NOMO-1 treated with dmso at 0.1 percent for 144 hours (cell line): Measurements from ENCODE around the gene CHST15.

Experiments
- DNase-seq: peaks from one replicate; lab custom pipeline; 2025; ENCODE audit not compliant: unreplicated experiment; lab: John Stamatoyannopoulos, UW

CHST15 gene

DNA sequence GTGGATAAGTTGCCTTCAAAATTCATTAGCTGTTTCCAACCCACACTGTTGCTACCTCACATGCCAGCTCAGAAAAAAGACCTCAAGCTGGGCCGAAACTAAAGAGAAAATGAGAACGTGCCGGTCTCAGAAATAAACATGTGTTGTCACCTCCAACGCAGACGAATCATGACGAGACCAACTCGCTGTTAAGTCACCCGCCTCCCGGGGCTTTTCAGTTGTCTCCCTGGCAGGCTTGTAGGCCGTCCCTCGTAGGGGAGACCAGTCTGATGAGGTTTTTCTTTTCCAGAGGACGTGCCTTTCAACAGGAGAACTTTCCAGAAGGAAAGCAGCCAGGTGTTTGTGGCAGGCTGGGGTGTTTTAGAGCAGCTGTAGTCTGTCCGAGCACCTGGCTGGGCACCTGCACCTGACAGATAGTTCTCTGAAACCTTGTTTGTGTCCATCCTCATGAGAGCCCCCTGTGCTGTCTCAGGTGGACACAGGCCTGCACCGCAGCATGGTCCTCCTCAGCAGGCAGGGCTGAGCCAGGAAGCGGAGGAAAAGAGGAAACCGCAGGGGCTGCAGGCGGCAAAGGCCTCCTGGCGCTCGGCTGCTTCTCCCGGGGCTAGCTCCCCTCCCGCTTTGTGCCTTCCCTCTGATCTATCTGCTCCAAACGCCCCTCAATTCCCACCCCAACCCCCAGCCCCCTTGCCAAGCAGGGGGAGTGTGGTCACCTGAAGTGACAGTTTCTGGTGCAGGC is 78.8 kb downstream of the CHST15 start:
- no peak for DNase-seq

DNA sequence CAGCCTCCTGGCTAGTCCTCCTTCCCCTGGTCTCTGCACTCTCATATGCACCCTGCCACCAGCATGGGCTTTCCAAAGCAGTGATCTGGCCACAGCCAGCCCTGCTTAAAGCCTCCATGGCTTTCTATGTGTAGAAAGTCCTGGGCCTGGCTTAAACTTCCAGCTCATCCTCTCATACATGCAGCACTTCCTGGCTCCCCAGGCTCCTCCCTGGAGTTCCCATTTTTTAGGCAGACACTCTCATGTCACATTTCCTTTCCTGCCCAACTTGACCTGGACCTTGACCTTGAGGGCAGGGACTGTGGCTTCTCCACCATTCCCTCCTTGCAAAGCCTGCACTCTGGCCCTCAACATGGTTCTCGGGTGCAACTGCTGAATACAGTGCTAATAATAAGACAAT is 79.5 kb downstream of the CHST15 start:
- DNase-seq: no peak

DNA sequence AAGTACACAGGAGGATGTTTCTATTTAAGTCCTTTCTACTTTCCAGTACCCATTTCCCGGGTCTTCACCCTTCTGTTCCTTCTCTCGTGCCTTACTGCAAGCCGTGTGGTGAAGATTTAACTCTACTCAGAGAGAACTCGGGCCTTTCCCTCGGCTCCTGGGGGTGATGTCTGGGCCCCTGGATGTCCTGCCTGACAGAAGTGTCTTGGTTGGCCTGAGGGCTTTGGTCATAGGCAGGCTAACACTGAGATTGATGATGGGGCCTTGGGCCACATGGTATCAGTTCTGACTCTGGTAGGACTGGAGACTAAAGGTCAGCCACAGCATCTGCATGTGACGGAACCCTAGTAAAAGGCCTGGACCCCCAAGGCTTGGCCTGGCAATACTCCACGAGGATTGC is 80.4 kb downstream of the CHST15 start:
- no peak for DNase-seq

DNA sequence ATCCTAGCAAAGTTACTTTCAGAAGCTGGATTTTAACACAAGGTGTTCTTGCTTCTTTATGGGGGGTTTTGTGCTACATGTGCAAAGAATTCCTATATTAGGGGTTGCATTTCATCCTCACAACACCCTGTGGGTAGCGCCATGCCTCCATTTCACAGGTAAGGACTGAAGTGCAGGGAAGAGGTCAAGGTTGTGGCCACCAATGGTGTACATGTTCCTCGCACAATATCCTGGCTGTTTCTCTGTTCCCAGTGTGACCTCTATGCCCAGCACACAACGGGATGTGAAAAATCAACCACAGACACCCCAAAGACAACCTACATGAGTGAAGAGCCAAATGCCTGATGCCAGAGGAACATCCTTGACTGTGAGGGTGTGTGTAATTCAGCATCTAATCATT is 80.8 kb downstream of the CHST15 start:
- DNase-seq: no peak

DNA sequence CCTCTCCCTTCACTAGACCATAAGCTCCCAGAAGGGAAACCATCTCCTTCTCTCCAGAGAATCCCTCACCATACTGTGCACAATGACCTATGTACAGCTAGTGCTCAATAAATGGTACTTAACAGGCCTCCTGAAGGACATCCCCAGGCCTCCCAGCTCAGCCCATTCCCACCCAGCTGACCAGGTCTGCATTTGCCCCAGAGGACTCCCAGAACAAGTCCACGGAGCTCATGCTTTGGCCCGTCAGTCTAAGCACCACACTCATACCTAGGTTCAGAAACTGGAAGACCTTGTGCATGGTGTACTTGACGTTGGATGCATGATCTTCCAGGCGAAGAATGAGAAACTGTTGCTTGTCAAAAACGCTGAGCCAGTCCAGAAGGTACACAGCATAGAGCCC is 81.3 kb downstream of the CHST15 start:
- DNase-seq: no peak

DNA sequence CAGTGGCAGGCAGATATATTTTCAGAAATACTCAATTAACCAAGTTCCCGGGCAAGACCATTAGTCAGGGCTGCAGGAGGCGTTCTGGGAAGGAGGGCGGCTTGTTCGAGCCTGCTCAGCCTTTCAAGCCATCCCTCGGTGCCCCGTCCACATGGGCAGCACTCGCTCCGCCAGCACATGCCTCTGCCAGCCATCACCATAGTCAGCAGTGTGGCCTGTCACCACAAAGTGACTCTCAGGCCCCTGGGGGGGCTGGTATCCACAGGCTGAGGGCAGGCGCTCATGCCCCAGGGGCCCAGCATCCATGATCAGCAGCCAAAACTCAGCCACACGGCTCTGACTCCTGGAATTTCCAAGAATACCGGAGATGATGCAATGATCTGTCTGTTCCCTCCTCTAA is 81.9 kb downstream of the CHST15 start:
- no peak for DNase-seq

DNA sequence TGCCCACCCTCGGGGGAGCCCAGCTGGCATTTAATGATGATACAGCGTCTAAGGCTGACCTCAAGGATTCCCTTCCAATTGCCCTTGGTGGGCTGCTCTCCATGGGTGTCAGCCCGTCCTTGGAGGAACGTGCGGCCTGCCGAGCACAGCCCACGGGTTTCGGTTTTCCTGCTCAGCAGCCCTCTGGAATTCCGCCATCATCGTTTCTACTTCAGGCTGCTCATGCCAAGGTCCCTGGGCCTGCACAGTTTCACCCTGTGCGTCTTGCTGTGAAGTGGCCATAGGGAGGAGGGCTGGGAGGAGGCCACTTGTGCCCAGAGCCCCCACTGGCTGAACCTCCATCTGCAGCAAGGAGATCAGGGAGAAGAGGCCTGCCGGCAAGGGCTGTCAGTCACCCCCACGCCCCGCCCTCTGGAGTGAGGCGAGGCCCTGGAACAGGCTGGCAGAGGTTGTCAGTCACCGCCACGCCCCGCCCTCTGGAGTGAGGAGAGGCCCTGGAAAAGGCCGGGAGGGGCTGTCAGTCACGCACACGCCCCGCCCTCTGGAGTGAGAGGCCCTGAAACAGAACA is 82.8 kb downstream of the CHST15 start:
- no peak for DNase-seq

DNA sequence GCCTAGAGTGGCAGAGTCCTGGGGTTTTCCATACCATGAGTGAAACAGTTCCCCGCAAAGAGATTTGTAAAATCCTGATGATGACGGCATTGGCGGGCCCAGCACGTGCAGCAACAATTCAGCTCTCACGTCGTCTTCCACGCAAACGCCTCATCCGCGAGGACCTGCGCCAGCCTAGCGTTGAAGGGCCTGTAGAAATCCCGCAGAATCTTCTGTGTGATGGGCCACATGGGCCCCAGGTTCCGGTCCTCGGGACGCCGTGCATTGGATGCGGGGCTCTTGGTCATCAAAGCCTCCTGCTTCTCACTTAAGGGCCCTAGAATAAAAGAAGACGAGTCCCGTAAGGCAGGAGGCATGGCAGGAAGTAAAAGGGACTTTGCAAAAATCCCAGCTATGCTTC is 83.4 kb downstream of the CHST15 start:
- DNase-seq: no peak

DNA sequence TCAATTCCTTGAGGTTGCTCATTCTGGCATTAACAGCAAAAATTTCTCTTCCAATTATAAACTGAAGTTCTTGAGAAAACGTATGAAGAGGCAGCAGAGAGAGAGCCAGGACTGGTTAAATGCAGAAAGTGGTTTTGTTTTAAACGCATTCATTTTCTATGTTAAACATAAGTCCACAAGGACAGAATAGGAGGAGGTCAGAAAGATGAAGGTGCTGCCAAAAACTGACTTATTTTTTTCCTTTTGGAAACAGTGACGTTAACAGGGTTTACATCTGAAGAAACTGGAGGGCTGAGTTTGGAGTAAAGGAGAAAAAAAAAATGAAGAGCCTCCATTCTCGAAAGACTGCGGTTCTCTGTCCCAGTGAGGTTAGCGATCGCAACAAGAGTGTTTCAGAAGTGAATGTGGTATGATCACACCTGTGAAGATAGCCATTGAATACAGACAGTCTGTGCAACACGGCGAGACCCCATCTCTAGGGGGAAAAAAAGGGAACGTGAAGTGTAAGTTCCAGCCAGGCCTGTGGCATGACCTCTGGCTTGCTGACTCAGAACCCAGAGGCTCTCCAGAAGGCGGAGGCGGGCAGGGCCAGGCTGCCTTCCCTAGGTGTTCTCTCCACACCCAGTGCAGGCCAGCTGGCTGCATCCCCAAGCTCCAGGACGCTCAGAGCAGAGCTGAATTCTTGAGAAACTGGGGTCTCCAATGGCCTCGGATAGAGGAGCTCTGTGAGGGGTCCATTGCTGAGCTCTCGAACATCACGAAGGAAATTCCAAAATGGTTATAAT is 84.0 kb downstream of the CHST15 start:
- DNase-seq: no peak

DNA sequence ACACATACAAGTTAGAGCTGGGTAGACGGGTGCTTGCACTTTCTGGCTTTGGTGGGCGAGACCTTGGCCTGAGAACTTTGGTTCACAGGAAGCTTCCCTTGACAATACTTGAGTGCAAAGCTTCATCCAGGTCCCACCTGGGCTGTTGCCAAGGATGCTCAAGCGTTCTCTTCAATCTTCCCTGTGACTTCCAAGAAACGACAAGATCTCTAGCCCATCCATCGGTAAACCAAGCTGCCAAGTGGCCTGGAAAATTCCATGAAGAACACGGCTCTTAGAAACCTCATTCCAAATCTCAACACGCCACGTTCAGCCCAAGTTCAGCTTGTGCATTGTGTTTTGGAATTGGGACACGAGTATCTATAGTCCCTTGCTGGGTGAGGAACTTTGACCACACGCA is 84.7 kb downstream of the CHST15 start:
- no peak for DNase-seq

DNA sequence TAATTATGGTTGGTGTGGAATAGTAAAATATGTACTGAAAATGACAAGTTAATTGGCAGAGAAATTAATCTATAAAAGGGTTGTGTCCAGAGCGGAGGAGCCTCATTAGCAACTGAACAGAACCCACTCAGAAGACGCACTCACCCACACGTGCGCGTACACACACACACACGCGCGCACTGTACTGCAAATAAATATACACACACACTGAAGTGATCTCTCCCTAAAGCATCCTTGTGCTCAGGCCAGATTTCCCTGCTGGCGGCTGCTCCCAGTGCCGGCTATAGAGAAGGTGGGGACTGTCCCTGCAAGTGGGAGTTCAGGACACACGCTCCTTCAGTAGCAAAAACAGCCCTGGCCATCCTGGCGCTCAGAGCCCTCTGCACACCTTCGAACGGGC is 85.2 kb downstream of the CHST15 start:
- DNase-seq: no peak

DNA sequence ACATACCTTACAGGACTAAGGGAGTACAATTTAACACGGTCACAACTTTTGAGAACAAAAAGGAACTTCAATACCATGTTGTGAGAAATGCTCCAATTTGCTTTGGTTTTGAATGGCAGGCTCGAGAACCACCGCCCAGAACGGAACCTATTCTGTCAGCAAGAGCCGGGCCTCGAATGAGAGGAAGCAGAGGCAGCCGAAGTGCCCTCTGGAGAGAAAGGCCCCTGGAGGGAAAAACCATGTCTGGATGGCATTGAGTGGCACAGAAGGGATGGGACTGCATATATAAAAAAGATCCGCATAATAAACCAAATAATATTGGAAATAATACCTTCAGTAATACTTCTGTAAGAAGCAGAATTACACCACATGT is 85.6 kb downstream of the CHST15 start:
- no peak for DNase-seq

DNA sequence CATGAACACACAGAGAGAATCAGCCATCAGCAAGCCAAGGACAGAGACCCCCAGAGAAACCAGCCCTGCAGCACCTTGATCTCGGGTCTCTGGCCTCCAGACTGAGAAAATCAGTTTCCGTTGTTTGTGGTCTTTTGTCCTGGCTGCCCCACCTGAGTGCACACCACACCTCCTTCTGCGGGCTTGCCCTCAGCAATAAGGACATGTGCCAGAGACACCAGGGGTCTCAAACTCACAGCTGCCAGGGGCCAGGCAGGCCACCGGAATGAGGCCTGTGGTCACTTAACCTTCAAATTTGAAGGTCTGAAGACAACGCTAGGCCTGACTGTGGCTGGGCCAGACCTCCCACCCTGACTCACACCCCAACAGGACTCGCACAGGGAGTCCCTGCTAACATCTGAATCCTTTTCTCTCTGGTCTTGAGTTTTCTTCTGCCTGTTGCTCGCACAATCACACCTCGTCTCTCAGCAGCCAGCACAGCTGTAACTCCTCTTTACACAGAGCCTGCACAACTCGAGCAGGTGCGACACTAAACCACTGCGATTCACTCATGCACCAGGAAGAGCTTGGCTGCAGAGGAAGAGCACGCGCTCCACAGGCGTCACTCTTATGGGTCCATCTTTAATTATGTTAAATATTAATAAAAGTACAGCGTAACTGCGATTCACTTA is 86.2 kb downstream of the CHST15 start:
- DNase-seq: no peak

DNA sequence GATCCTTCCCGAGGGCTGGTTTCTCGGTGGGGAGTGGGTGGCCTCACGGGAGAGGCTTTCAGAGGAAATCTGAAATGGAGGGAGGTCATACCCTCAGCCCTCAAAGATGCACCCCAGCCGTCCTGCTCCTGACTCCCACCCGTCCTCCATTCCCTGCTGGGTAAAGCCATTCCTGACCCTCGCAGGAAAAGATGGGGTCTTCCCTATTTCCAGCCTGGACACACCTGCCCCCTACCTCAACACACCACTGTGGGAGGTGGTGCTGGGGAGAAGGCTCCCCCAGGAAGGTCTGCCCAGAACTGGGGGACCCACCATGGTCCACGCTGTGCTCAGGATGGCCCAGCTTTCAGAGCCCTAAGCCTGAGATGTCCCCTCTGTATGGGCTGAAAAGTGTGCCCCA is 86.9 kb downstream of the CHST15 start:
- DNase-seq: no peak

DNA sequence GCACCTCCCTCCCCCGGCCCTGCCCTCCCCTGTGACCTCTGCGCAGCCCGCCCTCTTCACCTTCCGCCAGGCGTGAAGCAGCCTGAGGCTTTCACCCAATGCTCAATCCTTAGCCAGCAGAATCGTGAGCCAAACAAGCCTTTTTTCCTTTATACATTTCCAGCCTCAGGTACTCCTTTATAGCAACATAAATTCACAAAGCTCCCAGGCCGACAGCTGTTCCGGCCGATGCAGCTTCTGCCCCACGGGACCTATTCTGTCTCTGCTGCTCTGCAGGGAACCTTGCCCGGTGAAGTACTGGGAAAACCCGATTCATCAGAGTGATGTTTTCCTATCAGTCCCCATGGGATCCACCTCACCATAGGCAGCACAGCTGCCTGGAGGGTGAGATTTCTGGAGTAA is 87.4 kb downstream of the CHST15 start:
- DNase-seq: no peak

DNA sequence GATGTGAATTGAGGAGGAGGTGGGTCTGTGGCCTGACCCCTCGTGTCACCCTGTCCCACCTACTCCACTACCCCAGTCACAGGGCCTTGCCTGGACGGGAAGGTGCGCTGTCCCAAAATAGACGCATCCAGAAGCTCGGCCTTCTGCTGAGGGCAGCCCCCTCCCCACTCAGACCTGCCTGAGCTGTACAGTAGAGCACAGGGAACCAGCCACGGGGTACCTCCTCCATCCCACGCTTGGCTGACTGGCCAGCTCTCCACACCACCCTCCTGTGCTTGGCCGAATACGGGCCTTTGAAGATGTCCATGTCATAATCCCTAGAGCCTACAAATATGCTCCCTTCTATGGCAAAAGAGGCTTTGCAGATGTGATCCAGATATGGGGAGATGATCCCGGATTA is 88.3 kb downstream of the CHST15 start:
- DNase-seq: no peak

DNA sequence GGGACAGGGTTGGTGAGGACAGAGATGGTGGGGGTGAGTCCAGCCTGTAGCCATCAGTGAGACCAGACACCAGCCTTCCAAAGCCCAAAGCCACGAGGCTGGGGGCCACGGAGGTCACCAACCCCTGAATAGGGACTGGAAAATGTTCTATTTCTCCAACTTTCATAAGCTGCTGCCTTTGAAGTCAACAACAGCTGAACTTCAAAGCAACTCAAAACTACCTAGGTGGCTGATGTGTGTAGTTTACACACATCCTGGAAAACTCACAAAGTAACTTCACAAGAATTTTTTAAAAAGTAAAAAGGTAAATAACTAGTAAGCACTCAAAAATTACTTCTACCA is 88.8 kb downstream of the CHST15 start:
- no peak for DNase-seq

DNA sequence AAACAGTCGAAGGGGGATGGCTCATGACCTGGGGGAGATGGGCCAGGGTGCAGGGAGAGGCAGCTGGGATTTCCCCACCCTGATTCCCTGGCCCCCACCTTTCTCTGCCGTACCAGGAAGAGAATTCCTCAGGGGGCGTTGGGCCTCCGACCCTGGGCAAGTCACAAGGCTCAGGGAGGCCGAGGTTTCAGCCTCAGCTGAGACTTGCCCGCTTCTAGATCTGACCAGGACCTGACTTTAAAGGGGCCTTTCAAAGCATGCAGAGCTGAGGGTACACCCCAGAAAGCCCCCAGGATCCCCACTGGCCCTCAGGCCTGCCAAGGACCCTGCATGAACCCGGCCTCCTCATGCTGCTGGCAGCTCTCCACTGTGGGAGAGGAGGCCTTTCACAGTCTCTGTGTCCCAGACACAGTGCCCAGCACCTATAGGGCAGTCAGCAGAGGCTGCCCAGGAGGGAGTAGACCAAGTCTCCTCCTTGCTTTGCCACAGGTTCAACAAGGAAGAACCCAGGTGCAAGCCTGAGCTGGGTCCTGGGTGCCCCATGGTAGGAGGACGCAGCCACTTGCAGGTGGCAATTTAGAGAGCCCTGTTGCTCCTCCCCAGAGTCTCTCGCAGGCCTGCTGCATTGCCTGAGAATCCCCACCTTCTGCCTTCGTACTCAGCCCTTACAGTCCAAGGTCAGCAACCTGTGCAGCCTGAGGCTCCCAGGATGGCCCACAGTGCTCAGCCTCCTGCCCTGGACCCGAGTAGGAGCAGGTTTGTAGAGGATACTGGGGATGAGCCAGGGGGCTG is 89.3 kb downstream of the CHST15 start:
- DNase-seq: no peak

DNA sequence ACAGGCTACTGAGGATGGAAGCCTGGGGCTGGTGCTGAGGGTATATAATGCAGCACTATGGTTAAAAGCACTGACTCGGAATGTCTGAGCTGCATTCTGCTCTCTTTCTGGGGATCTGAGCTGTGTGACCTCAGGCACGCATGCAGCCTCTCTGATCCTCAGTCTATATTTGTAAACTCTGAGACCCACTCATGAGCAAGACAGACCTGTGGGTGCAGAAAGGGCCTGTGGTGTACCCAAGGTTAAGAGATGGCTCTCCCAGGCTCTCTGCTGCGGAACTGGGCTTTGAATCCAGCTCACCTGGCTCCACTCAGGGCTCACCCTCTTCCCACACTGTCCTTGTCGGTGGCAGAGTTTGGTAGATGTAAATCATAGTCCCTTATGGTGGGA is 89.9 kb downstream of the CHST15 start:
- DNase-seq: no peak

DNA sequence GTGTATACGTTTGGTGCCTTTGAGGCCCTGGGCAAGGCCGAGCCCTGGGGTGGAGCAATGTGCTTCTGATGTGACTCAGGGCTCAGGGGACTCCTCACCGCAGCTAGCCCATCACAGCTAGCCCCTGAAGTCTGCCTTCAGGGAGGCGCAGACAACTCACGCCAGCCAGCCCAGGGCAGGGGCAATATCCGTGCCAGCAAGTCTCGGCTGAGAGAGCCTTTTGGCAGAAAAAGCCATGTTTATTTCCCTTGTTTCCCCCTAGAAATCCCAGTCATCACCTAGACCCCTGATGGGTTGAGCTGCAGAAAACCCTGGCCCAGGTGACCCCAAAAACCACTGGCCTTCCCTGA is 90.4 kb downstream of the CHST15 start:
- DNase-seq: no peak

DNA sequence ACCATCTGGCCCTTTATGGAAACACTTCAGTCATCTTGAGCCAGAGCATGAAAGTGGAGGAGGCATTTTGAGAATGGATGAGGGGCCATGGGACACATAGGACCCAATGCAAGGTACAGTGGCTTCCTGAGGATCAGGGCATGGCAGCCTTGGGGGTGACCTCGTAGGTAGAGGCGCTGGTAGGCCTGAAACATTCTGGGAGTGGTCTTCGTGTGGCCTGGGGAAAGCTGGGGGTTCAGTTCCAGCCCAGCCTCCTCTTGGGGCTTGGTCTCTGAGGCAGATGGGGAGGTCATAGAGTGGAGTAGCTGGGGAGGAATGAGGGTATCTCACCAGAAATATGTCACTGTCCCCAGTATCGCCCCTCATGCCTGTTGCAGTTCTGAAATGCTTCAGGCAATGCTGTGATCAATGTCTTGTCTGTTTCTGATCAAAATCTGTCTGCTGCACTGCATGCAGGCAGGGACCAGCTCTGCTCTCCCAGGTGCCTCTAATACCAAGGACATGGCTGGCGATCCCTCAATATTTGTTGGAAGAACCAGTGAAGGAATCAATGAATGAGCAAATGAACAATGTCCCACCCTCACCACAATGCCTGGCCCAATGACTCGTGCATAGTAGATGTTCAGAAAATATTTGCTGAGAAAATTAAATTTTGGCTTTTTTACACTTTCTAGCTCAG is 90.9 kb downstream of the CHST15 start:
- no peak for DNase-seq
